NB4 (cell line): ENCODE measurements around the gene HOMEZ.

ENCODE experiments used
- POLR2A ChIP-seq: IDR thresholded peaks from 2 replicates; pipeline ENCODE4 v1.6.1; 2011; ENCODE audit warnings: mild to moderate bottlenecking; ENCODE audit not compliant: insufficient read length; ENCODE audit errors: extremely low read depth
- TF ChIP-seq, protein P1 (sequence below): IDR thresholded peaks from one replicate; pipeline ENCODE4 v1.5.1; 2012; ENCODE audit warnings: low read depth, low read length
- TF ChIP-seq, protein P2 (sequence below): IDR thresholded peaks from 2 replicates; pipeline ENCODE4 v1.6.1; 2011; ENCODE audit warnings: low read depth, low read length

DNA sequence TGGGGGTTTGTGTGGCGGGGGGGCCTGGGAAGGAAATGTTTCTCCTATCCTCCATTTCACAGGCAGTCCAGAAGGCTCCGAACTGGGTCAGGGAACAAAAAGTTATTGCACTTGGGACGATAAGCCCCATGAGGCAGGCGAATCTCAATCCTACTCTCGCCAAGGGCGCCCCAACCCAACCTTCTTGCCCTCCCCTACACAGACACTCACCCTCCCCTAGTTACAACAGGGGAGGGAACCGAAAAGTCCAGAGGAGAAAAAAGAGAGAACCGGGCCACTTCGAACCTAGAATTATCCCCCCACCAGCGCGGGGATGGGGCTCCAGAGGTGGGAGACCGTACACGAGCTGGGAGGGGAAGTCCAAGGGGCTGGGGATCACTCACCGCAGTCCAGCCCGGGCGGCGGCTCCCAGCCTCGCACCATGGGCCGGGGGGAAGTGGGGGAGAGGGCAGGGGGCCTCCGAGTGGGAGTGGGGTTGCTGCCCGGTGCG lies 357 bp downstream of the HOMEZ start:
- TF ChIP-seq, protein P1, sequence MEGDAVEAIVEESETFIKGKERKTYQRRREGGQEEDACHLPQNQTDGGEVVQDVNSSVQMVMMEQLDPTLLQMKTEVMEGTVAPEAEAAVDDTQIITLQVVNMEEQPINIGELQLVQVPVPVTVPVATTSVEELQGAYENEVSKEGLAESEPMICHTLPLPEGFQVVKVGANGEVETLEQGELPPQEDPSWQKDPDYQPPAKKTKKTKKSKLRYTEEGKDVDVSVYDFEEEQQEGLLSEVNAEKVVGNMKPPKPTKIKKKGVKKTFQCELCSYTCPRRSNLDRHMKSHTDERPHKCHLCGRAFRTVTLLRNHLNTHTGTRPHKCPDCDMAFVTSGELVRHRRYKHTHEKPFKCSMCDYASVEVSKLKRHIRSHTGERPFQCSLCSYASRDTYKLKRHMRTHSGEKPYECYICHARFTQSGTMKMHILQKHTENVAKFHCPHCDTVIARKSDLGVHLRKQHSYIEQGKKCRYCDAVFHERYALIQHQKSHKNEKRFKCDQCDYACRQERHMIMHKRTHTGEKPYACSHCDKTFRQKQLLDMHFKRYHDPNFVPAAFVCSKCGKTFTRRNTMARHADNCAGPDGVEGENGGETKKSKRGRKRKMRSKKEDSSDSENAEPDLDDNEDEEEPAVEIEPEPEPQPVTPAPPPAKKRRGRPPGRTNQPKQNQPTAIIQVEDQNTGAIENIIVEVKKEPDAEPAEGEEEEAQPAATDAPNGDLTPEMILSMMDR: no peak
- TF ChIP-seq, protein P2, sequence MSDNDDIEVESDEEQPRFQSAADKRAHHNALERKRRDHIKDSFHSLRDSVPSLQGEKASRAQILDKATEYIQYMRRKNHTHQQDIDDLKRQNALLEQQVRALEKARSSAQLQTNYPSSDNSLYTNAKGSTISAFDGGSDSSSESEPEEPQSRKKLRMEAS: no peak
- TF ChIP-seq POLR2A: no peak
